Measurements from ENCODE around the gene TBCE. TPM values are rescaled to one million over a fixed set of nuclear protein-coding genes. Genes with fewer than 3 reads are reported as not detected.

Gene TBCE
- total RNA-seq, 1 donor from 2014 or later = 41.3 TPM

DNA sequence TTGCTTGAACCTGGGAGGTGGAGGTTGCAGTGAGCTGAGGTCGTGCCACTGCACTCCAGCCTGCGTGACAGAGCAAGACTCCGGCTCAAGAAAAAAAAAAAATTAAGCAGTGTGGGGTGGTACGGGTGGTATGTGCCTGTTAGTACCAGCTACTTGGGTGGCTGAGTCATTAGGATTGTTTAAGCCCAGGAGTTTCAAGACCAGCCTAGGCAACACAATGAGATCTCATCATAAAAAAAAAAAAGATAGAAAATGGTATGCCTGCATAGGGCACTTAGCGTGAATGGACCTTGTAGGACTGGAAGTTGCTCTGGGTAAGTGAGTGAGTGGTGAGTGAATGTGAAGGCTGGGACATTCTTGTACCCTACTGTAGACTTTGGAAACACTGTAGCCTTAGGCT lies 37.0 kb downstream of the TBCE start:
- no peak overlapping the region for H3K27ac Mint-ChIP-seq
- no peak overlapping the region for H3K4me3 ChIP-seq
- H2AFZ ChIP-seq (replicated peaks) = no peak overlapping the region
- DNase-seq (ENCODE audit: low spot score) = no peak
- H3K36me3 ChIP-seq = no peaks in the 10 kb centered on the region
- no peaks in the 10 kb centered on the region for H3K9me3 ChIP-seq (ENCODE audit: low read depth)
- no peaks in the 10 kb centered on the region for H3F3A ChIP-seq (ENCODE audit: low read depth)
- H3K27ac ChIP-seq = no peak overlapping the region
- no peak overlapping the region for H3K9ac ChIP-seq
- H3K4me1 ChIP-seq = no peaks in the 10 kb centered on the region
- H3K4me3 Mint-ChIP-seq = no peak overlapping the region
- TF ChIP-seq, protein P1, sequence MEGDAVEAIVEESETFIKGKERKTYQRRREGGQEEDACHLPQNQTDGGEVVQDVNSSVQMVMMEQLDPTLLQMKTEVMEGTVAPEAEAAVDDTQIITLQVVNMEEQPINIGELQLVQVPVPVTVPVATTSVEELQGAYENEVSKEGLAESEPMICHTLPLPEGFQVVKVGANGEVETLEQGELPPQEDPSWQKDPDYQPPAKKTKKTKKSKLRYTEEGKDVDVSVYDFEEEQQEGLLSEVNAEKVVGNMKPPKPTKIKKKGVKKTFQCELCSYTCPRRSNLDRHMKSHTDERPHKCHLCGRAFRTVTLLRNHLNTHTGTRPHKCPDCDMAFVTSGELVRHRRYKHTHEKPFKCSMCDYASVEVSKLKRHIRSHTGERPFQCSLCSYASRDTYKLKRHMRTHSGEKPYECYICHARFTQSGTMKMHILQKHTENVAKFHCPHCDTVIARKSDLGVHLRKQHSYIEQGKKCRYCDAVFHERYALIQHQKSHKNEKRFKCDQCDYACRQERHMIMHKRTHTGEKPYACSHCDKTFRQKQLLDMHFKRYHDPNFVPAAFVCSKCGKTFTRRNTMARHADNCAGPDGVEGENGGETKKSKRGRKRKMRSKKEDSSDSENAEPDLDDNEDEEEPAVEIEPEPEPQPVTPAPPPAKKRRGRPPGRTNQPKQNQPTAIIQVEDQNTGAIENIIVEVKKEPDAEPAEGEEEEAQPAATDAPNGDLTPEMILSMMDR (IDR thresholded peaks at IDR 0.05) = no peak
- no peaks in the 10 kb centered on the region for H3K27me3 Mint-ChIP-seq (ENCODE audit: insufficient read depth, low read depth)
- H4K20me1 ChIP-seq (ENCODE audit: low read depth) = no peaks in the 10 kb centered on the region
- H3K9me3 Mint-ChIP-seq = no peaks in the 10 kb centered on the region
- H3K4me1 Mint-ChIP-seq = peaks cover 2% of the 10 kb centered on the region
- H3K27me3 ChIP-seq = no peaks in the 10 kb centered on the region
- H3K4me2 ChIP-seq = no peak overlapping the region
- H3K79me2 ChIP-seq (ENCODE audit: low read depth) = peaks cover 29% of the 10 kb centered on the region
- H3K36me3 Mint-ChIP-seq = peaks cover 4% of the 10 kb centered on the region

DNA sequence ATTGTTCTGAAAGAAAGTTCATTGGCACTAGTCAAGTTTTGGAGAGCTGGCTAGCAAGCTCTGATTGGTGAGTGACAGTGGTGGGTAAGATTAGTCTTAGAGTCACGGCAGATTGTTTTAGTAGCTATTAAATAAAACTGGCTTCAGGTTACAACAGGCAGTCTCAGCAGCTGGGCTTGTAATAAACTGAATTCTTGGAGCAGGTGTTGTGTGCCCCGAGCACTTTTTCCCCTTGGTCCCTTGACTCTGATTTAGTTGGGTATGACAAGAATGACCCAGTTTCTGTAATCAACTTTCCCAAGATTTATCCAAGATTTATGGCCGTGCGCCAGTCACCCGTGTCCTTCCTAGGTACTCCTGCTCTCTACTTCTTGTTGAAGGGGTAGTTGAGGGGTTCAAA lies 40.2 kb downstream of the TBCE start:
- peaks cover 11% of the 10 kb centered on the region for H3K79me2 ChIP-seq (ENCODE audit: low read depth)
- peaks cover 4% of the 10 kb centered on the region for H3K27me3 Mint-ChIP-seq (ENCODE audit: insufficient read depth, low read depth)
- no peak overlapping the region for H3K27ac Mint-ChIP-seq
- no peak overlapping the region for H2AFZ ChIP-seq (replicated peaks)
- H3K4me2 ChIP-seq = no peak overlapping the region
- peaks cover 4% of the 10 kb centered on the region for H3F3A ChIP-seq (ENCODE audit: low read depth)
- peaks cover 1% of the 10 kb centered on the region for H3K9me3 Mint-ChIP-seq
- TF ChIP-seq EZH2phosphoT487 (IDR thresholded peaks at IDR 0.05) = no peak
- TF ChIP-seq, protein P1 (IDR thresholded peaks at IDR 0.05) = no peak
- TF ChIP-seq EZH2 (IDR thresholded peaks at IDR 0.05) = no peak
- no peaks in the 10 kb centered on the region for H3K36me3 ChIP-seq
- no peaks in the 10 kb centered on the region for H4K20me1 ChIP-seq (ENCODE audit: low read depth)
- H3K4me1 ChIP-seq = no peaks in the 10 kb centered on the region
- peaks cover 2% of the 10 kb centered on the region for H3K36me3 Mint-ChIP-seq
- no peaks in the 10 kb centered on the region for H3K27me3 ChIP-seq
- H3K4me3 Mint-ChIP-seq = no peak overlapping the region
- H3K9ac ChIP-seq = no peak overlapping the region
- no peaks in the 10 kb centered on the region for H3K9me3 ChIP-seq (ENCODE audit: low read depth)
- H3K4me3 ChIP-seq = no peak overlapping the region
- H3K4me1 Mint-ChIP-seq = no peaks in the 10 kb centered on the region
- no peak for DNase-seq (ENCODE audit: low spot score)
- no peak overlapping the region for H3K27ac ChIP-seq

DNA sequence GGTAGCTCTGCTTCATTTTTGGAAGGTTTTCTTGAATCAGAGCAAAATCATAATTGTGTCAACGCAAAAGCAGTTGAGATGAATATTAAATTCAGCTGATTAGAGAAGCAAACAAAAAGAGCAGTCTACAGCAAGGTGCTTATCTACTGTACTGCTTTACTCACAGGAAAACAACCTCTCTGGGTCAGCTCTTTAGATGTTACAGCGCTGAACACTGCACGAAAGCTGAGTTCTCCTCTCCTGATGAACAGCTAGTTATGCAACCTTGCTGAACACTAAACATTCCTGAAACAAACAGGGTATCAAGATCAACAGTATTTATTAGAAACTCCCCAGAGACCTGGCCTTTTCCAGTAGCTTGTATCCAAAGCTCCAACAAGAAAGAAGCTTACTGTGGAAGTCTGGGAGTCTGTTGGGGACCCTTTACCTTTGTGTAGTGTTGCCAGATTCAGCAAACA lies 41.3 kb downstream of the TBCE start:
- H3K36me3 ChIP-seq = no peaks in the 10 kb centered on the region
- DNase-seq (ENCODE audit: low spot score) = no peak
- H3K4me3 ChIP-seq = no peak overlapping the region
- H3K27me3 Mint-ChIP-seq (ENCODE audit: insufficient read depth, low read depth) = peaks cover 5% of the 10 kb centered on the region
- peaks cover under 1% of the 10 kb centered on the region for H3K36me3 Mint-ChIP-seq
- no peak overlapping the region for H3K4me2 ChIP-seq
- H3K27me3 ChIP-seq = no peaks in the 10 kb centered on the region
- H3K4me3 Mint-ChIP-seq = no peak overlapping the region
- peaks cover 4% of the 10 kb centered on the region for H3K79me2 ChIP-seq (ENCODE audit: low read depth)
- H3K9ac ChIP-seq = no peak overlapping the region
- peaks cover 2% of the 10 kb centered on the region for H3K9me3 Mint-ChIP-seq
- no peaks in the 10 kb centered on the region for H4K20me1 ChIP-seq (ENCODE audit: low read depth)
- TF ChIP-seq, protein P1 (IDR thresholded peaks at IDR 0.05) = no peak
- TF ChIP-seq EZH2phosphoT487 (IDR thresholded peaks at IDR 0.05) = no peak
- H3F3A ChIP-seq (ENCODE audit: low read depth) = peaks cover 4% of the 10 kb centered on the region
- H3K4me1 Mint-ChIP-seq = no peaks in the 10 kb centered on the region
- H2AFZ ChIP-seq (replicated peaks) = no peak overlapping the region
- H3K9me3 ChIP-seq (ENCODE audit: low read depth) = no peaks in the 10 kb centered on the region
- no peak overlapping the region for H3K27ac Mint-ChIP-seq
- no peak overlapping the region for H3K27ac ChIP-seq
- H3K4me1 ChIP-seq = no peaks in the 10 kb centered on the region

All from neural progenitor cell (in vitro differentiated cells).